Erythroblast (primary cell): ENCODE measurements around the gene EFHC2.

Experiments
- GATA1 ChIP-seq: IDR thresholded peaks from 2 replicates; pipeline ENCODE4 v1.6.1; 2011; ENCODE audit warnings: low read depth, mild to moderate bottlenecking, control low read depth, low read length, moderate library complexity
- POLR2A ChIP-seq: IDR thresholded peaks from 2 replicates; pipeline ENCODE4 v1.6.1; 2011; ENCODE audit warnings: mild to moderate bottlenecking, low read length

DNA sequence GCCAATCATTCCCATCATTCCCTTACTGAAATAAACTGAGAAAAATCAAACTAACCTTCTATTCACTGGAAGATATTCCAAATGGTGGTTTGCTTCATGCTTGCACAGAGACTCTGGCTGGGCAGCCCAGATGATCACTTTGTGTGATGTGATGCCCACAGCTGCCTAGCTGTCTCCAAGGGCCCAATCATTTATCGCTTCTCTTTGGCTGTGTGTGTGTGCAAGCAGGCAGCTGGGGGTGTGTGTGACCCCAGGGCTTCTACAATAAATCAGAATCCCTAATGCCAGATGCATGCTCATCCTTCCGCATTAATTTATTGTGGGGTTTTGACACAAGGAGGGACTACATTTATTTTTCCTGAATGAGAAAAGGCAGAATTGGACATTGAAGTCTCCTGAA, 230.1 kb downstream of the EFHC2 start:
- TF ChIP-seq POLR2A (no peak), GATA1 (no peak)
